ENCODE data around the gene PPFIA2.

PPFIA2 gene

DNA sequence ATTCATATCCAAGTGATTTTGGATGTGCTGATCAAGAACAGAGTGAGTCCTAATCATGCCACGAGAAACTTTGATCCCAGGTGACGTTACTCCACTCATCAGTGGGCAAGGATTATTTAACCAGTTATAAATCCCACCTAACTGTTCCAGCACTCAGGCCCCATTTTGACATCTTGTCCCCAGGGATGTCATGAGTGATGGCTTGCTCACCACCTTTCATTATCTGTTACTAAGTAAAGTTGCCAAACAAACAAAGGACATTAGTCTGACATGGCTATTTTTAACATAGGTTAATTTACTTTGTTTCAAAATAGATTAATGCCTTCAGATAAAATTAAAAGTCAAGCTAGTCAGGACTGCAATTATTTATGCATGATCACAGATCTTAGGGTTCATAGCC lies 425.3 kb downstream of the PPFIA2 start:
- DNase-seq, result no peak

DNA sequence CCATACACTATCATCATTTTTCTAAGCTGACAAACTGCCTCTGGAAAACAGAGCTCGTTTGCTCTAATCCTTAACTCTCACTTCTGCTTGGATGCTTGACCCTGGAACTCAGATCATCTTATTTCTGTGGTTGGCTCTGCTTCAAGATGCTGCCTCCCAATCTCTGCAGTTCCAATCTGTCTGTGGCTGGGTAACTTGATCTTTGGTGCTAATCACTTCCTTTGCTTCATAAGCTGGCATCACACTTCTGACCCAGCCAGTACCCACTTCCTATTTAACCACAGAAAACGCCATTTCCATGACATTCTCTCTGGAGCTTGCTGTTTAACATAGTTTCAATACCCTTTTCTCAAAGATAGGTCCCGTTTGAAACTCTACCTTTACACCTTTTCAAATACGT lies 427.1 kb downstream of the PPFIA2 start:
- DNase-seq, result no peak

DNA sequence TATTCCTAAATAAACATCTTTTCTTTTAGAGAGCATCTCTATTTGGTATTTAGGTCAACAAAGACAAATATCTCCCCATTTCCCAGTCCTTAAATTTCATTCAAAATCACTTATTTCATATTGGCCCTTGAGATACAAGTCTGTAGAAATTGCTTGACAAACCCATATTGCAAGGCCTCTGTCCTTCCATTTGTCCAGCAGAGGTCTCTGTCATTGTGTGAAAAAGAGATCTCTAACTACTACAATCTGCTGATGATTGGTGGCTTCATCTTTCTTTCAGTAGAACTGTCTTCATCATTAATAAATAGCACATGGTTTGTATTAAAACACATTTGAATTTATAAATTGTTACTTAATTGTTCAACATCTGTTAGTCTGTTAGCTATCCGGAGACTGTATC lies 428.7 kb downstream of the PPFIA2 start:
- no peak for DNase-seq

DNA sequence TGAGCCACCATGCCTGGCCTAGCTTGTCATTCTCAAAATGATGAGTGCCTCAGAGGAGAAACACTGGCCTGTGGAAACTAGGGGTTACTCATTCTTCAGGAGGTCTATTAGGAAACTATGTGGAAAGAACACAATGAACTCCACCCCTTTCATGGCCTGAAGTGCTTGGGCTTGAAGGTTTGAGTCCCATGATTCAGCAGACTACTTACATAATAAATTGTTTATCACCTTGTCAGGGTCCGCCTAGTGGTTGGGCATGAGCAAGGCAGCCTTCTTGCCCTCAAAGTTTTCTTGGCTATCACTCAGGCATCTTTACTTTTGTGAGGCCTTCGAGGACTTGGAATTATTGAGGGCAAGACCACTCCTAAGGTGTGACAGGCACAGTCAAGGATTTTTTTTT lies 430.1 kb downstream of the PPFIA2 start:
- DNase-seq, result no peak

DNA sequence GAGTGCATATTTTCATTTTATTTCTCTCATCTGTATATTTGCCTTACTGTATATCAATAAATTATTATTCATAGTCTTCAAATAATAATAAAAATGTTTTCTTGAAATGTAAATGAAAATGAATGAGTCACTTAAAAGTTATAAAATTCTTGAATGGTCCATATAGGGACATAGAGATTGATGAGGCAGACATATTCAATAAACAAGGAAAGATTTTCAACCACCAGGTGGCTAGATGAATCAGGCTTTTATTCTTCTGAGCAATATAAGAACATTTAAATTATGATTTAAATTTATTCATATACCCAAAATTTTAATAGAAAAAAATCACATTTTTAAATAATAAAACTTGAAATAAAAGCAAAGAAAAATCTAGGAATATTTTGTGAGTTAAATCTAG lies 431.7 kb downstream of the PPFIA2 start:
- no peak for DNase-seq

DNA sequence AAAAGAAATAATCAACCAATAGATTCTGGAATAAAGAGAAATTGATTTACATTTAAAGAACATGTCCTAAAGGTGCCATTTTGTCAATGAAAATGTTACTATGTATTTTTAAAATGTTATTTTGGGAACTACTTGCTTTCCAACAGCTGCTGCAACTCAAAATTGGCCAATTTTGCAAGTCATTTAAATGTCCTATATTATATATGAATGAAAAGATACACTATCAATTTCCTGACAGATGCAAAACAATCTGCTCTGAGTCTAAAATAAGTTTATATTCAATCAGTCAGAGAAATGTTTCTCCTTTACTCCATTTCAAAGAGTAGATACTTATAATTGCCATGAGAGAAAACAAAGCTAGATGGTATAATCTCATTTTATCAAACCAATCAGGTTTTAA lies 434.1 kb downstream of the PPFIA2 start:
- no peak for DNase-seq

DNA sequence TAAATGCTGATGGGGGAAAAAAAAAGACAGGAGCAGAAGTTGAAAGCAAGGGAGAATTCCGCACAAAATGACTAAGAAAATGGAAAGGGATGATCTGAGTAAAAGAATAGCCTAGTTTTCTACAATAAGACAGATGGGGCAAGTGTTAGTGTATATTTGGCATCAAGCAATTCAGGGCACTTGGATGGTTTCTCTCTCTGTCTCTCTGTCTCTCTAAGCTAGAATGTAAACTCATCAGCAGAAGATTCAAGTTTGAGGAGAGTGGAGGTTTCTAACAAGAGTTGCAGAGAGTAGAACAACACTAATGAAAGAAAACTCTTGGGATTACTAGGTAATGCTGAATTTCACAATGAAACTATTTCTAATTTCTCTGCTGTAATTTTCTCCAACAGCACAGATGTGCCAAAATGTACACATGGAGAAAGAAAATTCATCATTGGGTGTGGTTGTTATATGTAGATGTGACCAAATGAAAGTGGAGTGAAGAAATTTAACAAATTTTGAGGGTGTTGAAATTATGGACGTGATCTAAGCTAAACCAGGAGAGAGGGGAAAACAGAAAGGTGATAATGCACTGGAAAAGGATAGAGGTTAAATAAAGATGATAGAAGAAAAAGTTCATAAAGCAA lies 444.1 kb downstream of the PPFIA2 start:
- no peak for DNase-seq

DNA sequence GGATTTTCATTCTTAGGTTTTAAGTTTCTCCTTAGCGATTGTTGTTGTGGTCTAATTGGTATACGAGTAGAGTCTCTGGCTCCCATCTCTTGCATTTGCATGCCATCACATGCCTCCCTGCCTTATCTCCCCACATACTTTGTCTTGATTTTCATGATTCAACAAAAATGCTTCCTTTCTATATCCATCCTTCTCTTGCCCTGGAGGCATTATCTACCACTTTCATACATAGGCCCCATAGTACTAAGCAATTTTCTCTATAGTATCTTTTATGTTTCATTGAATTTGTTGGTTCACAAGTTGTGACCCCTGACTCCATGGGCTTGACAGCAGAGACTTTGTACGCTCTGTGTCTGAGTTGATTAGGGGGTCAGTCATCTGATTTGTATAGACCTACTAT lies 455.2 kb downstream of the PPFIA2 start:
- no peak for DNase-seq

DNA sequence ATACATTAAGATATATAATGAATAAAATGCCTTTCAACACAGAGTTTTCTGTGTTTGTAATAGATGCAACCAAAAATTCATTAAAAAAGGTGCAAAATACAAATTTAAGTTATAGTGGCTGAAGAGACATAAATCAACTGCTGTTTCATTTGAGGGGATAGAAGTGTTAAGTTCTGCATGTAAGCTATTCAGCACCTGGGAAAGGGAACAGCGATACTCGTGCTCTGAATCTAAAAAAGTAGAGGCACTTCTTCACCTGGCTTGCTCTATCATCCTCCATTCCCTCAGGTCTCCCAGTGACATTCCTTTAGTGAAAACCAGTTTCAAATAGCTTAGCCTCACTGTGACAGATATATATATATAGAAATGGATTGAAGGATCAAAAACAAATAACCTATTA lies 458.7 kb downstream of the PPFIA2 start:
- no peak for DNase-seq

DNA sequence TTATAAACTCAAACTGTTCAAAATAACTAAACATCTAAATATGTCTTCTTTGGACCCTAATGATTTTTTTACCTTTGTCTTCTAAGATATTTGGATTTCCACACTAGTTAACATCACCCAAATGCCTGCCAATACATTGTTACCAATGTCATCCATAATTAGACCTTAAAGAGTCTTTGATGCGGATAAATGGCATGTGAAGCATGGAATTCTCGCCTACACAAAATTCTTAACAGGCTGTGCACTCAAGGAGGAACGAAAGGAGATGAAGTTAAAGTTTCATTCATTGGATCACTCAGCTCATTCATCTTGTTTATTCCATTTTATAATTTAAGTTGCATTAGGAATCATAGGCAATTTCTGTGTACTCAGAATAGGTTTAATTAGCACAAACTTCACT lies 461.5 kb downstream of the PPFIA2 start:
- DNase-seq, result no peak

DNA sequence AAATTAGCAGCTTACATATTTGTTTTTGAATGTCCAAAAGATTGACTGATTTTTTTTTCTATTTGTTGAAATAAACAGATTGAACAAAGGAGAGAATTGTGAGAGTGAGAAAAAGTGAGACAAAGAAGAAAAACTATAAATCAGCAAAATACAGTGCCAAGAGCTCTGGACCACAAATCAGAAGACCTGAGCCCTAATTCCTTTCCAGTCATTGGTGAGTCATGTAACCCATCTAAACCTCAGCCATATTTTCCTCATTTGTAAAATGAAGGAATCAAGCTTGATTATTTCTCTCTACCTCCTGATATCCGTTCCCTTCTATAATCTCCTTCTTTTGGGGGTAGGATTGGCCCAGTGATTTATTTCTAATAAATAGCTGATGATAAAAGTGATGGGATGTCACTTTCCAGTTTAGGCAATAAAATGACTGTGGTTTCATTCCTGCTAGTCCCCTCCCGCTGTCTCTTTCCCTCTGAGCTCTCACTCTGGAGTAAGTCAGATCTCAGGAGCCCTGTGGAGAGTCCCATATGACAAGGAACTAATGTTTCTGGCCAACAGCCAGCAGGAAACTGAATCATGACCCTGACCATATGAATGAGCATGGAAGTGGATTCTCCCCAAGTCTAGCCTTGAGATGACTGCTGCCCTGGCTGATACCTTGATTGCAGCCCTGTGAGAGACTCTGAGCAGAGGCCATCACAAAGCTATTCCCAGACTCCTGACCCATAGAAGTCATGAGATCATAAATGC lies 462.4 kb downstream of the PPFIA2 start:
- no peak for DNase-seq

DNA sequence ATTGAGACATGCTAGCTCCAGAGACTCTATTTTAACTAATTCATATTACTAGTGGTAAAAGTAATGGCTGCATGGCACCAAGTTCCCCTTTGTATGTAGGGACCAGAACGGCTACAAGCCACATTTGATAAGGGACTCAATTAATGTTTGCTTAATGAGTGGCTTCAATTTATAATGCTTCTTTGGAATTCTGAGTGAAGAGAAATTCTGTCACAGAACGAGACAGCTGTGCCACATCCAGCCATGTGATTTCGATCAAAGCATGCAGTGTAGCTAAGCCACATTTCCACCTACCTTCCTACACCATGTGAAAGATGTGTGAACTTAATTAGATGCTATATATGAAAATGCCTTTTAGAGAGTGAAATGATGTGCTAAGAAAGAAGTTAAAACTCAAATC lies 463.9 kb downstream of the PPFIA2 start:
- no peak for DNase-seq

DNA sequence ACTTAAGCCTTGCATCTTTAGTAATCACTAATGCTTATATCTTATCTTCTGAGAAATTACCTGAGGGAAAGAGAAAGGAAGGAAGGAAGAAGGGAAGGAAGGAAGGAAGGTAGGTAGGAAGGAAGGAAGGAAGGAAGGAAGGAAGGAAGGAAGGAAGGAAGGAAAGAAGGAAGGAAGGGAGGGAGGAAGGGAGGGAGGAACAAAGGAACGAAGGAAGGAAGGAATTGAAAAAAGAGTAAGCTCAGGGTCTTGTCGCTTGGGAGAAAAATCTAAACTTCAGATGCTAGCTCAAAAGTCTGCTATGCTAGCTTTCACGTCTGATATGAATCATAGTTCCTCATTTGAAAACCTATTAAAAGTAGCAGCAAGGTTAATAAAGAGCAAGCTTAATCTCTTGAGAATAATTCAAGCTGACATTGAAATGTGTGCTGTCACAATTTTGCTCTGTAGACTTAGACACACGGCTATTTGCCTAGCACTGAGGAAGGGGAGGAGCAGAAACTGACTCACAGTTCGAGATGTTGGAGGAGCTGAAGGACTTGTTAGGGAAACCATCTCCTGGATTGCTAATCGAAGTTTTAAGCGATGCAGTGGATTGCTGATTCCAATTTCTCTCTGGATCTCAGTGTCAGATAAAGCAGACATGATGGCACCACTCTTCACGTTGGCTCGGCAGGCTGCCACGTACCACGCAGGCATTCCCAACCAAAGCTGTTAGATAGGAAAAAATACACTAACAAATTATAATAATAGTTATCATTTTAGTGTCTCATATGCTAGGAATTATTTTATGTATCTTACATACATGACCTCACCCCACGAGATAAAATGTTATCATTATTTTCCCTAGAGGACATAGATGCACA lies 464.6 kb downstream of the PPFIA2 start:
- no peak for DNase-seq

DNA sequence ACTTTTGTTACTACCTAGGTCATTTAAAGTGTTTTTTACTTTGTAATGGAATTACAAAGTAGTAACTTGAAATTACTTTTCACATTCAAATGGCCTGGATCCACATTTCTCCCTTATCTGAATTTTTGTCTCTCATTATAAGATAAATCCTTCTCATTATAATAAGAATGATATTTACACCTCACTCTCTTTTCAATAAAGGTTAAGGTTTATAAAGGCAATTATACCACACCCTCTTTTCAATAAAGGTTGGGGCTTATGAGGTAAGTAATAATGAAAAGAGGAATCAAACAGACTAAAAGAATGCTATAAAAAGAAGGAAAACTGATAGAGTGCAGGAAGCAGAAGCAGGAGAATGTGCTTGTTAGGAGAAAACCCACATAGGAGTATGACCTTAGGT lies 470.5 kb downstream of the PPFIA2 start:
- no peak for DNase-seq

DNA sequence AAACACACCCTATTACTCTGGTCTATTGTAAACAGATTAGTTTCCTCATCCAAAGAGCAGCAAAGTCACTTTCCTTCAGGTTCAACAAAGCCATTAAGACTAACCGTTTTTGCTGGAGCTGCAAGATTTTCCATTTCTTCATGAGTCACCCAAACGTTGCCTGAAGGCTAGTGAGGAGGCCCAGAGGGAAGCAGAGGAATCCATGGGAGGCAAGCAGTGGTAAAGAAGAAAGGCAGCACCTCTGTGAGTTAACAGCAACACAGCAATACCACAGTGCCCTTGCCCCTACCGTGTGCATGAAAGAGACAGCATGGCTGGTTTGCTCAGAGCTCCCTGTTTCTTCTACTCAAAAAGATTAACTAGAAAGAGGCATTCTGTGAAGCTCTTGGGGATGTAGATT lies 475.0 kb downstream of the PPFIA2 start:
- DNase-seq, result no peak

DNA sequence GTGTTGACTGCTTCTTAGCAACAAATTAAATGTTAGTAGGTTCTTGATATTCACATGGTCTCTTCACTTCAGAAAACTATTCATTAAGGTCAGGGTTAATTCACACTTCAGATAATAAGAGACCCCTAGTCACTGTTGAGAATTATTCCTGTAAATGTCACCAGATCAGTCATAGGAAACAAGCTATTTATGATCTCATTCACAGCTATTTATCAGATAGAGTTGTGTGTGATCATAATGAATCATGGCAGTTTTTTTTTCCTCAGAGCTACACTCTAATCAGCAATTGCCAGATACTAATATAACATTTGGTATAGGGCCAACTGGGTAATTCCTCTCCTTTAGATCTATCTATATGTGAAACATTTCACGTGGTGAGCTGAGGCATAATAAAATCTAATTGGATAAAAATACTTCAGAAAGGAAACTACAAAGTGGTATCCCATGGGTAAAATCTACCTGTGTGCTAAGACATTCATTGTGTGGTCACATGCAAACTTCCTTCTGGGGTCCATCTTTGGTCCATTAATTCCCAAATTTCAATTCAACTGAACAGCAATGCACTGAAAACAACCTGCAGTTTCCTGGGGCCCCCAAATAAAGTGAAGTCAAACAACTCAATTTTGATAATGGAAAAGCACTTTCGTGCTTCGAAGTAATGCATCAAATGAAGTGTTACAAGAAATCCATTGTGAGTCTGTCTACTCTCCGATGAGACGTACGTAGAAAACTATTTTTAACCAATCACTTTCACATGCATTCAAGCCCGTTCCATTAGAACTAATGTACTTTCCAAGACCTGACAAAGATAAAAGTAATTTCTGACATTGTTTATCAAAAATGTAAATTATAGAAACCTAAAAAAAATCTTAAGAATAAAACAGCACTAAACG lies 484.3 kb downstream of the PPFIA2 start:
- DNase-seq, result no peak

DNA sequence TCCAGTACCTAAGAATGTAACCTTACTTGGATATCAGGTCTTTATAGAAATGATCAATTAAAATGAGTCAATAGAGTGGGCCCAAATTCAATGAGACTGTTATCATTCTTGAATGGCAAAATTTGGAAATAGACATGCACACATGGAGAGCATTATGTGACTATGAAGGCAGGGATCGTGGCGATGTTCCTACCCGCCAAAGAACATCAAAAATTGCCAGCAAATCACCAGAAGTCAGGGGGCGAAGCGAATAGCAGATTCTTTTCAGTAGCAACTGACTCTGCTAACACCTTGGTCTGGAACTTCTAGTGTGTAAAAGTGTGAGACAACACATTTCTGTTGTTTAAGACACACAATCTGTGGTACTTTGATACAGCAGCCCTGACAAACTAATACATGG lies 488.8 kb downstream of the PPFIA2 start:
- no peak for DNase-seq

DNA sequence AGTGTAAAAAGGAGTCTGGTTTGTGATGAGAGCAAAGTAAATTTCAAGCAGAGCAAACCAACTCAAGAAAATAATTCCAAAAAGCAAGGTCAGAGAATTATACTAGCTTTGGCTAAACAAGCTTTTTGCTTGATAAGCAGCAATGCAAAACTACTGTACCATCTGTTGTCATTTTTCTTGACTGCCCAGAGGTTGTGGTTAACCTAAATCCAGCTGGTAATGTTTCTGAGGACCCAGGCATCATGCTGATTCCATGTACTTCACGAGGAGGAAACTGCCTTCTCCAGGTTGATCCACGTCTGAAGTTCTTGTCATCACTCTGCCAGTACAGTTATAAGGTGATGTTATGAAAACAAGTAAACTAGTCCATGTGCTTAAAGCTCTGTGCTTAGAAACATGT lies 496.1 kb downstream of the PPFIA2 start:
- no peak for DNase-seq

DNA sequence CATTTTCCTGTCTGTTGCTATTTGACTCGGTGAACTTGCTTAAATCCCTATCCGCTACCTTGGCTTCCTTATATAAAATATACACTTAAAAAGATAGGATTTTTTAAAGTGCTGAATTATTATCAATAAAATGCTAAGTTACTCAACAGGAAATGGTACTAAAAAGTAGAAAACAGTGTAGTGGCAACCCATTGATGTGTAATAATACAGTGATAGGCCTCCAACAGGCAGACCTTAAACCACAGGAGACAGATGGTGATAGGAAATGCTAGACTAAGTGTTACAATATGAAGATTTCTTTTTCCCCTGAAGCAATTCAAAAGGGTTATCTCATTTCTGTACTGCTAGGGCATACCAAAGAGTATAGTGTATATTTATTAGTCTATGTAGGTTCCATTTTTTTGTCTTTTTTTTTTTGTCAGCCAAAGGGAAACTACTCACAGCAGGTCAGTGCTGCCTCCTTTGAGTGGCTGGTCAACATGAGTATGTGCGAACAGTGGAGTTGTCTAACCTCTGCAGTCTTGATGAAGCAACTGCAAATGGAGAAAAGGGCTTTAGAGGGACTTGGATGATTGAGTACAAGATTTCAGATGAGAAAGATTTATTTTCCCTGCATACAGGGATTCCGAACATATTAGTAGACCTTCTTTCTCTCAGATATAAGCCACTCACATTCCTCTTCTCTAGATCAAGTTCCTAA lies 497.5 kb downstream of the PPFIA2 start:
- DNase-seq, result no peak

DNA sequence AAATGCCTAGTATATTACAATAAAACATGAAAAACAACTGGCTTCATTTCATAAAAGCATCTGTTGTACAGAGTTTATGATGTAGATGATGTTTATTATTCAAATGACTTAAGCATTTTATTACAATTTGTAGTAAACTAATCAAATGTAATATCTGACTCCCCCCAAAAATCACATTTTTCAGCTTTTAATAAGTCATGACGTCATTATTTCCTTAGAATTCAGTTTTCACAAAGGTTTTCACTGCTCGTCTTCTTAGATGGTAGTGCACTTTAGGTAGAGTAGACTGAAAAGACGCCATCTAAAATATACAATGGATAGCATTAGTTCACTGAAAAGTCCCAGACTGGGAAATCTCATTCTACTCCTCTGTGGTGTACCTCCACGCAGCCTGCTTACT lies 499.8 kb downstream of the PPFIA2 start:
- no peak for DNase-seq

DNA sequence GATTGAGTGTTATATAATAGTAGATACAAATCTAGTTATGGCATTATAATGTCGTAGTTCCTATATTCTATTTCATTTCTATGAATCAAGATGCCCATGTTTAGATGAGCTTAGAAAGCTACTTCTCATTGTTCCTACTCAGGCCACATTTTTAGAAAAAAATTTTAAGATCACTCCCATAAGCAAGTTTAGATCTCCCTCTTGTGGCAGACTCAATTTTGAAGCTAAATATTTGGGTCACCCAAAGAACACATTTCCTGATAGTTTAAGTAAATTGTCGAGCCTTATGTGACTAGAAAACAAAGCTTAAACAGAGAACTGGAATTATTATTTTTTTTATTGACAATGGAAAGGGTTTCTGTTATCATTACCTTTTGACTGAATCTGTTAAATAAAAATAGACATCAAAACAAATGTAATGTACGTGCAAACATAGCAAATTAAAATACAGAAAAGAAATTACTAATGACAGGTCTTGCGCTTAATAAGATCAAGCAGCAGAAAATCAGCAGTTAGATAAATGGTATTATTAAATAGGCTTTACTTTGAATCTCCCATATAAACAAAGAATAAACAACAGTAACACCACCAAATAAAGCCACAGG lies 501.1 kb downstream of the PPFIA2 start:
- DNase-seq, result no peak

DNA sequence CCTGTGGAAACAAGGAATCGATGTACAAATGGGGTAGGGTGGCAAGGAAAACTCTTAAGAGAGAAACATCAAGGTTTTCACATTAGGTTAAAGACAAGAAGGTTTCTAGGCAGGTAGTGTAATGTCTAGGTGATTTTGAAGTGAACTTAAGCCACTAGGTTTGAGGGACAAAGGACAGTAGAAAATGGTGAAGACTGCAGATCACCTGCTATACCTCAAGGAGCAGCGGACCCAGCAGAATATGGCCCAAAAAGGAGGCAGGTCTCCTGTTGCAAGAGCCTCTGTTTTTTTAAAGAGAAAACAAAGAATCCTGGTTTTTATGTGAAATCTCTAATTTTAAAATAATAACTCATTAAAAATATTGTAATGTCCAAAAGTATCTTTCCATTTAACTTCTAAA lies 503.2 kb downstream of the PPFIA2 start:
- no peak for DNase-seq

Measured in stimulated activated CD4-positive, alpha-beta T cell treated with anti-CD3 and anti-CD28 coated beads, Interleukin-4, amount 100 ng/mL, for 1 hour (primary cell).